Measurements from ENCODE around the gene WNK3.
A peak's percentile ranks its signal among the peaks of the same experiment; 100 is the strongest.
"Not testable (repeated sequence)": the region's sequence is repeated elsewhere in the genome, so short reads cannot be mapped to it uniquely, and the experiment has no call there.

Gene WNK3

DNA sequence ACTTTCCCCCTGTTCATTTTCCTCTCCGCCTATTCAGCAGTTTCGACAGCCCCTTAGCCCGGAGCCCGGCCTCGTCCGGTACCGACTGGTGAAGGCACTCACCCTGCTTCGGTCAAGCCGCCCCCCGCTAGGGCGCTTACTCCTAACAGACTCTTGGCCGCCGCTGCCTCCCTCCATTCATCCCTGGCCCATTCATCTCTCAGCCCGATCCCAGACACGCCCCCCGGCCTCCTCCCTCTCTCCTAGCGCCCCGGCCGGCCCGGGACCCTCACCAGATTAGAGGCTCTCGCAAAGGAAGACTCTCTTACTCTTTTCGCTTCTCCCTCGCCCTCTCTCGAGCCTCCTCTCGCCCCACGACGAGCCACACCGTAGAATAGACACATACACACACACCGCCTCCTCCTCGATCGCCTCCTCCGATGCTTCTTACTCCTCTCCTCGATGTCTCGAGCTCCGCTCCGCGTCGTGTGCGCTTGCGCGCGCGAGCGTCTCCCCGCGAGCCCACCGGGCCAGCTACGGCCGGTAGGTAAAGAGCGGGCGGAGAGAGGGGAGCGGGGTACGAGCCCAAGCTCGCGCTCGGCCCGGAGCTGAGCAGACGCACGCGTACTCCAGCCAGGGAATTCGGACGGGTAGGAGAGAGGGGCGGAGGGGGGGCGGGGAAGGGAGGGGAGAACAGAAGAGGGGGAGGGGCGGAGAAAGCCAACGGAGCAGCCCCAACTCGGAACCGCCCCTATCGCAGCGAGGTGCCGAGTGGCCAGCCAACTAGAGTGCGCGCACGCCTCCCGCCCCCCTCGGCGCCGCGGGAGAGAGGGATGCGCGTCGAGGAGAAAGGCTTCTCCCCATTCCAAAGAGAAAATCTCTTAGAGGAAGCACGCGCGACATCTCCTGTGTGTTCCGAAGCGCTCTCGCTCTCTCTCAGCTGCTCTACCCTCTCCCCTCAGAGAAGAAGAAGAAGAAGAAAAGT lies at the start of gene WNK3:
TSS of gene WNK3 (minus strand) at position 633 of the 964 bp plus-strand sequence.
- DNase-seq (ENCODE audit: low read depth), result peak; percentile 59
- in situ Hi-C loops (cut with HindIII; ENCODE audit: low sequenced_read_pairs), result no loop called here
- TF ChIP-seq CTCF (IDR thresholded peaks at IDR 0.05; ENCODE audit: low read depth, low read length, missing control alignments), result no peak
- peak within 1 kb of the TSS; percentile 60 for H3K4me3 ChIP-seq (ENCODE audit: low read depth, low read length)

DNA sequence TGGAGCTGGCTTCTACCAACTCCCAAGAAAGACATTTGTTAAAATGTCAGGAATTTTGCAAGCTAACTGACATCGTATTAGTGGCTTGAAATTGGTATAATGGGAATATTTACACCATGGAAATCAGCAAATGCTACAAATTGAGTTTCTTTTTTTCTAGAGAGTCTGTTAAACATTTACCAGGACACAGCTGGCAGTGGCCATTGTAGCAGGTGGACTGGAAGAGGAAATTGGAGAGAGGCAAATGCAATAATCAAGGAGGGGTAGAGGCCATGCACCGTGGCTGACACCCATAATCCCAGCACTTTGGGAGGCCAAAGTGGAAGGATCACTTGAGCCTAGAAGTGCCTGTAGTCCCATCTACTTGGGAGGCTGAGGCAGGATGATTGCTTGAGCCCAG lies 49.4 kb upstream of the WNK3 start:
- TF ChIP-seq CTCF (IDR thresholded peaks at IDR 0.05; ENCODE audit: low read depth, low read length, missing control alignments), result no peak
- H3K4me3 ChIP-seq (ENCODE audit: low read depth, low read length), result no peak overlapping the region
- DNase-seq (ENCODE audit: low read depth), result no peak
- in situ Hi-C loops (cut with HindIII; ENCODE audit: low sequenced_read_pairs), result no loop called here

GRCh38 chrX:54397113-54397512 lies 39.3 kb upstream of the WNK3 start:
- in situ Hi-C loops (cut with HindIII; ENCODE audit: low sequenced_read_pairs), result no loop called here
- H3K4me3 ChIP-seq (ENCODE audit: low read depth, low read length), result no peak overlapping the region
- no peak for TF ChIP-seq CTCF (IDR thresholded peaks at IDR 0.05; ENCODE audit: low read depth, low read length, missing control alignments)
- DNase-seq (ENCODE audit: low read depth), result no peak

GRCh38 chrX:54386314-54386713 lies 28.5 kb upstream of the WNK3 start:
- in situ Hi-C loops (cut with HindIII; ENCODE audit: low sequenced_read_pairs), result no loop called here
- no peak overlapping the region for H3K4me3 ChIP-seq (ENCODE audit: low read depth, low read length)
- DNase-seq (ENCODE audit: low read depth), result no peak
- no peak for TF ChIP-seq CTCF (IDR thresholded peaks at IDR 0.05; ENCODE audit: low read depth, low read length, missing control alignments)

- H3K4me3 ChIP-seq (ENCODE audit: low read depth, low read length); DNase-seq (ENCODE audit: low read depth); in situ Hi-C loops (cut with HindIII; ENCODE audit: low sequenced_read_pairs): not testable (repeated sequence)
These were observed 26.8 kb upstream of the WNK3 start for GRCh38 chrX:54384661-54385060.

- TF ChIP-seq CTCF (IDR thresholded peaks at IDR 0.05; ENCODE audit: low read depth, low read length, missing control alignments), result no peak
- peak overlapping the region; percentile 60 for H3K4me3 ChIP-seq (ENCODE audit: low read depth, low read length)
- in situ Hi-C loops (cut with HindIII; ENCODE audit: low sequenced_read_pairs), result no loop called here
- no peak for DNase-seq (ENCODE audit: low read depth)
These were observed 1.6 kb upstream of the WNK3 start for GRCh38 chrX:54359408-54359807.

Measured in astrocyte of the cerebellum (primary cell).